SK-N-SH (cell line): ENCODE measurements around the gene PCNT. TPM values are rescaled to one million over a fixed set of nuclear protein-coding genes. Genes with fewer than 3 reads are reported as not detected.

Experiments
- CTCF ChIA-PET: fragments of 300-600, 350-600 bp; formaldehyde crosslinking; extraction: SDS; loops from one replicate; lab custom pipeline; 2021; lab: Yijun Ruan, JAX
- POLR2A ChIA-PET: fragments of 350-600 bp; sonication (Branson Sonifier 250); formaldehyde crosslinking; extraction: SDS; loops from one replicate; lab custom pipeline; 2020; ENCODE audit warnings: antibody characterized with exemption, inconsistent platforms; lab: Yijun Ruan, JAX
- DNase-seq: peaks from one replicate; pipeline ENCODE4 v3.0.0; 2012
- H2AFZ ChIP-seq: fragments of 200-600 bp; sonication (generic); 2 replicates; pipeline ENCODE4 v1.8.1; 2016; ENCODE audit warnings: antibody characterized with exemption, mild to moderate bottlenecking, low read depth
- H3F3A ChIP-seq: fragments of 200-600 bp; sonication (generic); replicated peaks from 2 replicates; pipeline ENCODE3; 2016; ENCODE audit warnings: antibody characterized with exemption, mild to moderate bottlenecking; ENCODE audit not compliant: insufficient read depth
- H3K27ac ChIP-seq, 2 experiments: fragments of 200-500 bp in 1 of 2; fragments of 200-600 bp in 1 of 2; sonication (Bioruptor generic) in 1 of 2; sonication (generic), shearing (Covaris generic) in 1 of 2; 2 replicates each; pipeline versions ENCODE4 v1.5.1 to v1.6.1; 2014 to 2016; ENCODE audit warnings: low read depth in 2 of 2, inconsistent platforms in 1 of 2, low read length in 1 of 2, mild to moderate bottlenecking in 1 of 2, mixed read lengths in 1 of 2
- H3K27me3 ChIP-seq: fragments of 200-600 bp; sonication (generic), shearing (Covaris generic); 2 replicates; pipeline ENCODE4 v1.6.1; 2016; ENCODE audit warnings: mixed run types; ENCODE audit not compliant: insufficient read depth
- H3K36me3 ChIP-seq, 2 experiments: fragments of 200-500 bp in 1 of 2; fragments of 200-600 bp in 1 of 2; sonication (Bioruptor generic) in 1 of 2; sonication (generic) in 1 of 2; replicated peaks in 1 of 2; 2 replicates each; pipeline versions ENCODE3 to v1.5.1; 2014 to 2016; ENCODE audit warnings: low read length in 1 of 2, mild to moderate bottlenecking in 1 of 2; ENCODE audit not compliant: insufficient read depth in 2 of 2, control insufficient read depth in 1 of 2
- H3K4me1 ChIP-seq, 2 experiments: fragments of 200-500 bp in 1 of 2; fragments of 200-600 bp in 1 of 2; sonication (Bioruptor generic) in 1 of 2; sonication (generic), shearing (Covaris generic) in 1 of 2; 2 replicates each; pipeline versions ENCODE4 v1.5.1 to v1.6.1; 2014 to 2016; ENCODE audit warnings: low read depth in 1 of 2, low read length in 1 of 2, mixed run types in 1 of 2; ENCODE audit not compliant: insufficient read depth in 2 of 2, control insufficient read depth in 1 of 2
- H3K4me2 ChIP-seq: fragments of 200-600 bp; sonication (generic), shearing (Covaris generic); 2 replicates; pipeline ENCODE4 v1.6.1; 2017; ENCODE audit warnings: mixed run types
- H3K4me3 ChIP-seq, 2 experiments: fragments of 200-500 bp in 1 of 2; fragments of 200-600 bp in 1 of 2; sonication (Bioruptor generic) in 1 of 2; sonication (generic), shearing (Covaris generic) in 1 of 2; 2 replicates each; pipeline versions ENCODE4 v1.5.1 to v1.8.1; 2014 to 2016; ENCODE audit warnings: low read depth in 2 of 2, inconsistent platforms in 1 of 2, low read length in 1 of 2, mild to moderate bottlenecking in 1 of 2, mixed read lengths in 1 of 2, moderate library complexity in 1 of 2
- H3K79me2 ChIP-seq: fragments of 200-600 bp; sonication (generic); 2 replicates; pipeline ENCODE4 v1.8.1; 2017; ENCODE audit warnings: mild to moderate bottlenecking; ENCODE audit not compliant: insufficient read depth
- H3K9ac ChIP-seq: fragments of 200-600 bp; sonication (generic); 2 replicates; pipeline ENCODE4 v1.6.1; 2017; ENCODE audit warnings: mixed run types
- H3K9me2 ChIP-seq: fragments of 200-600 bp; sonication (generic); 2 replicates; pipeline ENCODE4 v1.6.1; 2017; ENCODE audit warnings: mixed run types
- H3K9me3 ChIP-seq: fragments of 200-600 bp; sonication (generic); 2 replicates; pipeline ENCODE4 v1.6.1; 2017; ENCODE audit warnings: mixed run types, mild to moderate bottlenecking, moderate library complexity
- H4K20me1 ChIP-seq: fragments of 200-600 bp; sonication (generic); 2 replicates; pipeline ENCODE4 v1.6.1; 2017; ENCODE audit warnings: mild to moderate bottlenecking, mixed run types; ENCODE audit not compliant: insufficient read depth
- CHD2 ChIP-seq: fragments of 150-350 bp; IDR thresholded peaks from 2 replicates; pipeline ENCODE4 v1.6.1; 2018; ENCODE audit warnings: low read length; ENCODE audit not compliant: partially characterized antibody
- CTCF ChIP-seq: fragments of 200-600 bp; sonication (generic); IDR thresholded peaks from 2 replicates; pipeline ENCODE4 v1.6.1; 2017; ENCODE audit warnings: antibody characterized with exemption, mild to moderate bottlenecking, moderate library complexity
- EP300 ChIP-seq, 2 experiments: IDR thresholded peaks; 2 replicates each; pipeline versions ENCODE4 v1.4.0 to v1.6.1; 2012; ENCODE audit warnings: borderline replicate concordance in 1 of 2, low read depth in 1 of 2, low read length in 1 of 2
- FOSL2 ChIP-seq: IDR thresholded peaks from 2 replicates; pipeline ENCODE4 v1.4.0; 2012; ENCODE audit warnings: low read depth, mild to moderate bottlenecking, moderate library complexity, borderline replicate concordance
- GABPA ChIP-seq: IDR thresholded peaks from 2 replicates; pipeline ENCODE4 v1.4.0; 2012; ENCODE audit warnings: low read depth, mild to moderate bottlenecking
- GATA2 ChIP-seq: sonication (generic); formaldehyde crosslinking; IDR thresholded peaks from 2 replicates; pipeline ENCODE4 v1.5.0; 2020; ENCODE audit warnings: mild to moderate bottlenecking, missing genetic modification reagents
- IRF3 ChIP-seq: fragments of 150-350 bp; IDR thresholded peaks from 2 replicates; pipeline ENCODE4 v1.6.1; 2016; ENCODE audit warnings: mild to moderate bottlenecking, low read depth, low read length
- JUND ChIP-seq: IDR thresholded peaks from 2 replicates; pipeline ENCODE4 v1.4.0; 2012
- MAX ChIP-seq: IDR thresholded peaks from 2 replicates; pipeline ENCODE4 v1.4.0; 2012; ENCODE audit warnings: low read depth
- MEF2A ChIP-seq: IDR thresholded peaks from 2 replicates; pipeline ENCODE4 v1.4.0; 2012; ENCODE audit warnings: low read depth, borderline replicate concordance
- NRF1 ChIP-seq: IDR thresholded peaks from 2 replicates; pipeline ENCODE4 v1.6.1; 2012; ENCODE audit warnings: low read depth, mild to moderate bottlenecking, low read length
- RAD21 ChIP-seq: IDR thresholded peaks from 2 replicates; pipeline ENCODE4 v1.6.1; 2012; ENCODE audit warnings: mild to moderate bottlenecking, low read length
- RCOR1 ChIP-seq: fragments of 150-350 bp; IDR thresholded peaks from 2 replicates; pipeline ENCODE4 v1.6.1; 2017; ENCODE audit warnings: antibody characterized with exemption, low read length
- RFX5 ChIP-seq: IDR thresholded peaks from 2 replicates; pipeline ENCODE4 v1.6.1; 2012; ENCODE audit warnings: mild to moderate bottlenecking, improper control_type of control experiment, low read length
- SMC3 ChIP-seq: IDR thresholded peaks from 2 replicates; pipeline ENCODE4 v1.6.1; 2012; ENCODE audit warnings: low read depth, low read length, improper control_type of control experiment
- TCF12 ChIP-seq: IDR thresholded peaks from 2 replicates; pipeline ENCODE4 v1.4.0; 2012
- TEAD4 ChIP-seq: IDR thresholded peaks from 2 replicates; pipeline ENCODE4 v1.4.0; 2012; ENCODE audit warnings: mild to moderate bottlenecking, borderline replicate concordance; ENCODE audit not compliant: insufficient read depth
- USF2 ChIP-seq: fragments of 150-350 bp; IDR thresholded peaks from 2 replicates; pipeline ENCODE4 v1.6.1; 2017; ENCODE audit warnings: antibody characterized with exemption, low read length, low read depth, borderline replicate concordance
- WGBS: methylation state at CpG from one replicate; pipeline ENCODE4 v1.1.6; 2017; ENCODE audit warnings: low lambda C conversion rate; 5-methylcytosine and 5-hydroxymethylcytosine counted together
- polyA plus RNA-seq, 3 experiments: library from polyadenylated mRNA; depleted of rRNA; stranded (reverse); fragments of >200 nt; gene quantifications; 2 replicates each; pipeline ENCODE4 v1.2.3, GENCODE V29; 2012

Gene PCNT
- polyA plus RNA-seq, 1 of the 3 experiments (the other 2 are of a cell fraction), result 15.7 TPM

DNA sequence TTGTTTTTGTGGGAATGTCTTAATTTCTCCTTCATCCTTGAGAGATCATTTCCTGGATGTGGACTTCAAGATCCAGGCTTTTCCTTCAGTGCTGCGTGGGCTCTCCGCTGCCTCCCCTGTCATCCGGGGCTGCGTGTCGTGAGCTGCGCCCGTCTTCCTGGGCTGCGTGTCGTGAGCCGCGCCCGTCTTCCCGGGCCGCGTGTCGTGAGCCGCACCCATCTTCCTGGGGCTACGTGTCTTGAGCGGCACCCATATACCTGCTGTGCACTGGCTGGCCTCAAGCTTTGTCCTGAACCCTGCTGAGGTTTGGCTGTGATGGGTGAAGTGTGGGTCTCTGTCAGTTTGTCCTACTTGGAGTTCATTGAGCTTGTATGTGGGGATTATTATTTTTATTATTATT, 55.1 kb downstream of the PCNT start:
- no peaks in the 10 kb centered on the region for H3K27me3 ChIP-seq
- no peaks in the 10 kb centered on the region for H3F3A ChIP-seq
- no peak overlapping the region for H3K4me3 ChIP-seq
- CTCF ChIA-PET, result interaction anchor here (1.6 kb wide), 1 partner anchor 9 kb away, joined by 4 read pairs; no protein-coding TSS in a partner anchor
- H3K4me2 ChIP-seq, result no peak overlapping the region
- no peak overlapping the region for H3K27ac ChIP-seq
- no peaks in the 10 kb centered on the region for H3K4me1 ChIP-seq
- peaks cover 64% of the 10 kb centered on the region for H3K79me2 ChIP-seq
- no peak for DNase-seq
- H3K36me3 ChIP-seq, result peaks cover 4 to 9% of the 10 kb centered on the region in 2 experiments
- H4K20me1 ChIP-seq, result no peaks in the 10 kb centered on the region; the same call in 1 of the 2 replicates
- H3K9me2 ChIP-seq, result no peaks in the 10 kb centered on the region
- no peak overlapping the region for H2AFZ ChIP-seq
- H3K9ac ChIP-seq, result no peak overlapping the region
- no peaks in the 10 kb centered on the region for H3K9me3 ChIP-seq
- 96% methylated on average over 5 of the region's 19 CpGs for WGBS
- TF ChIP-seq SMC3 (no peak), GATA2 (CRISPR knock-in tag) (no peak), IRF3 (no peak), EP300 (IDR thresholded peaks at IDR 0.05; ENCODE audit: borderline replicate concordance in 1 of 2, low read depth in 1 of 2, low read length in 1 of 2) (no peak), MEF2A (no peak), NRF1 (no peak), RFX5 (no peak), GABPA (no peak), JUND (no peak), MAX (no peak), TCF12 (no peak), CHD2 (no peak), FOSL2 (no peak), RCOR1 (no peak), USF2 (no peak), TEAD4 (no peak), CTCF (no peak), RAD21 (no peak)
- POLR2A ChIA-PET, result no interaction called here
